Endothelial cell of umbilical vein (primary cell): Measurements from ENCODE around the gene PPFIA1. TPM values are rescaled to one million over a fixed set of nuclear protein-coding genes. Genes with fewer than 3 reads are reported as not detected.
"Not testable (repeated sequence)": the region's sequence is repeated elsewhere in the genome, so short reads cannot be mapped to it uniquely, and the experiment has no call there.

ENCODE experiments used
- BruUV-seq: library from RNA; stranded (reverse); fragments of 400-500 nt; replicated peaks from 2 replicates; lab custom pipeline; 2021; lab: Mats Ljungman, UMichigan
- CTCF ChIA-PET: fragments of 300-600, 350-600 bp; sonication (Branson Sonifier 250); formaldehyde crosslinking; loops from one replicate; lab custom pipeline; 2021; ENCODE audit warnings: antibody characterized with exemption, inconsistent platforms; lab: Charles Lee
- POLR2A ChIA-PET: fragments of 300-600, 350-600 bp; sonication (Branson Sonifier 250); formaldehyde crosslinking; loops from one replicate; lab custom pipeline; 2021; ENCODE audit warnings: antibody characterized with exemption, inconsistent platforms; lab: Charles Lee
- DNase-seq: peaks from one replicate; pipeline ENCODE4 v3.0.0-alpha.2; 2011; ENCODE audit warnings: low read depth, low spot score
- FAIRE-seq: peaks from 2 replicates; lab custom pipeline; 2011; peaks lifted over from hg19 to GRCh38; lab: Jason Lieb, UNC
- H2AFZ ChIP-seq: 2 replicates; pipeline ENCODE4 v1.6.0; 2012; ENCODE audit warnings: low read depth, low read length, control low read depth, inconsistent platforms
- H3K27ac ChIP-seq: 2 replicates; pipeline ENCODE4 v1.5.1; 2011; ENCODE audit warnings: low read depth, mild to moderate bottlenecking, control low read depth, low read length, moderate library complexity; ENCODE audit not compliant: insufficient read depth
- H3K27me3 ChIP-seq, 2 experiments: 2 replicates each; pipeline versions ENCODE4 v1.6.0 to v1.6.1; 2011; ENCODE audit warnings: low read length in 2 of 2, mixed read lengths in 1 of 2; ENCODE audit not compliant: control insufficient read depth in 2 of 2, insufficient read depth in 2 of 2
- H3K36me3 ChIP-seq, 2 experiments: 2 replicates in 1 of 2; 3 replicates in 1 of 2; pipeline ENCODE4 v1.5.1; 2011; ENCODE audit warnings: low read length in 2 of 2, mild to moderate bottlenecking in 1 of 2, moderate library complexity in 1 of 2; ENCODE audit not compliant: control insufficient read depth in 2 of 2, insufficient read depth in 2 of 2; ENCODE audit errors: extremely low read depth in 1 of 2
- H3K4me1 ChIP-seq: 3 replicates; pipeline ENCODE4 v1.5.1; 2011; ENCODE audit warnings: mild to moderate bottlenecking, low read length; ENCODE audit not compliant: control insufficient read depth, insufficient read depth; ENCODE audit errors: extremely low read depth
- H3K4me2 ChIP-seq: 2 replicates; pipeline ENCODE4 v1.6.1; 2011; ENCODE audit warnings: low read length, control low read depth, mixed read lengths; ENCODE audit not compliant: insufficient read depth
- H3K4me3 ChIP-seq, 3 experiments: fragments of 200-600 bp in 1 of 3; sonication (generic), shearing (Covaris generic) in 1 of 3; replicated peaks in 1 of 3; 2 replicates each; pipeline ENCODE4 v1.5.1; 2011 to 2016; ENCODE audit warnings: control low read depth in 3 of 3, low read length in 3 of 3, mild to moderate bottlenecking in 2 of 3, inconsistent platforms in 1 of 3, low read depth in 1 of 3, moderate library complexity in 1 of 3; ENCODE audit not compliant: insufficient read depth in 1 of 3
- H3K79me2 ChIP-seq: 2 replicates; pipeline ENCODE4 v1.6.0; 2012; ENCODE audit warnings: low read length, inconsistent platforms; ENCODE audit not compliant: control insufficient read depth, insufficient read depth
- H3K9ac ChIP-seq: replicated peaks from 2 replicates; pipeline ENCODE3; 2011; ENCODE audit warnings: low read length, control low read depth; ENCODE audit not compliant: insufficient read depth; ENCODE audit errors: extremely low read depth
- H3K9me1 ChIP-seq: replicated peaks from 3 replicates; pipeline ENCODE4 v1.6.0; 2011; ENCODE audit warnings: mild to moderate bottlenecking, low read length; ENCODE audit not compliant: control insufficient read depth, insufficient read depth; ENCODE audit errors: extremely low read depth
- H3K9me3 ChIP-seq: replicated peaks from 2 replicates; pipeline ENCODE4 v1.5.1; 2012; ENCODE audit warnings: low read length, inconsistent platforms; ENCODE audit not compliant: control insufficient read depth, insufficient read depth
- H4K20me1 ChIP-seq: replicated peaks from 2 replicates; pipeline ENCODE3; 2011; ENCODE audit warnings: mild to moderate bottlenecking, low read length; ENCODE audit not compliant: control insufficient read depth, insufficient read depth; ENCODE audit errors: extremely low read depth
- CTCF ChIP-seq, 2 donors: IDR thresholded peaks; 1 replicate in 1 of 2; 2 replicates in 1 of 2; pipeline ENCODE4 v1.5.1; 2011; ENCODE audit warnings: low read length in 2 of 2, mild to moderate bottlenecking in 2 of 2, moderate library complexity in 2 of 2, control low read depth in 1 of 2, inconsistent platforms in 1 of 2, low read depth in 1 of 2; ENCODE audit not compliant: insufficient read depth in 1 of 2; ENCODE audit errors: extremely low read depth in 1 of 2
- EZH2 ChIP-seq: IDR thresholded peaks from 2 replicates; pipeline ENCODE4 v1.6.1; 2012; ENCODE audit warnings: borderline replicate concordance, low read depth, mild to moderate bottlenecking, moderate library complexity, low read length, inconsistent platforms; ENCODE audit not compliant: severe bottlenecking
- FOS ChIP-seq: IDR thresholded peaks from 2 replicates; pipeline ENCODE4 v1.6.1; 2011; ENCODE audit warnings: mild to moderate bottlenecking, low read length, moderate library complexity, borderline replicate concordance; ENCODE audit not compliant: insufficient read depth
- GATA2 ChIP-seq: IDR thresholded peaks from 2 replicates; pipeline ENCODE4 v1.7.0; 2011; ENCODE audit warnings: low read depth, mild to moderate bottlenecking, moderate library complexity, mixed read lengths, low read length; ENCODE audit not compliant: insufficient read length, insufficient read depth
- JUN ChIP-seq: IDR thresholded peaks from 2 replicates; pipeline ENCODE4 v1.6.1; 2011; ENCODE audit warnings: borderline replicate concordance, low read depth; ENCODE audit not compliant: insufficient read length, insufficient read depth
- MAX ChIP-seq: IDR thresholded peaks from 2 replicates; pipeline ENCODE4 v1.6.1; 2011; ENCODE audit not compliant: insufficient read depth, insufficient read length
- MYC ChIP-seq: IDR thresholded peaks from one replicate; pipeline ENCODE4 v1.6.1; 2011; ENCODE audit warnings: mild to moderate bottlenecking, low read depth, low read length
- POLR2A ChIP-seq: IDR thresholded peaks from 2 replicates; pipeline ENCODE4 v1.6.1; 2012; ENCODE audit warnings: low read depth, mild to moderate bottlenecking, control low read depth, low read length
- POLR2AphosphoS5 ChIP-seq: IDR thresholded peaks from 2 replicates; pipeline ENCODE4 v1.6.1; 2012; ENCODE audit warnings: low read depth, mild to moderate bottlenecking, control low read depth, low read length, moderate library complexity; ENCODE audit not compliant: insufficient read depth
- dilution Hi-C: fragments of 300-500 bp; cut with MboI; formaldehyde crosslinking; loops from one replicate; pipeline ENCODE4 v1.15.0; 2019; ENCODE audit warnings: low sequenced_read_pairs; ENCODE audit not compliant: extremely low pct_ligation_motif_present
- intact Hi-C: fragments of 100-400 bp; cut with micrococcal nuclease; formaldehyde crosslinking; loops from one replicate; pipeline ENCODE4 v1.10.0; 2022
- polyA plus RNA-seq, 4 experiments: library from polyadenylated mRNA; depleted of rRNA in 3 of 4; stranded (reverse) in 3 of 4; unstranded in 1 of 4; fragments of >200 nt; gene quantifications; 2 replicates each; pipeline versions ENCODE4 v1.2.1 to v1.2.3, GENCODE V29; 2011 to 2012; ENCODE audit warnings: missing spikeins in 1 of 4
- total RNA-seq: library from RNA; stranded (reverse); gene quantifications from 2 replicates; pipeline ENCODE4 v1.2.3, GENCODE V29; 2021

Gene PPFIA1
- total and polyA plus RNA-seq, 2 donors (not counting 3 experiments of a cell fraction or from before 2014, with no cell fraction given), result 44.3 to 60.9 TPM

GRCh38 chr11:70255477-70256116 lies 14.9 kb upstream of the PPFIA1 start:
- intact Hi-C loops (no loop called here), dilution Hi-C loops (no loop called here)
- Histone ChIP-seq H3K4me1 (no peaks in the 10 kb centered on the region), H3K79me2 (no peaks in the 10 kb centered on the region), H3K9me3 (no peaks in the 10 kb centered on the region), H2AFZ (no peak overlapping the region), H3K9me1 (no peaks in the 10 kb centered on the region), H3K9ac (no peak overlapping the region), H3K27me3 (no peaks in the 10 kb centered on the region), H3K4me2 (no peak overlapping the region), H3K27ac (no peak overlapping the region), H4K20me1 (no peaks in the 10 kb centered on the region), H3K36me3 (no peaks in the 10 kb centered on the region), H3K4me3 (no peak overlapping the region)
- no TSS peak for BruUV-seq
- CTCF ChIA-PET, result interaction anchor here (1.2 kb wide), 1 partner anchor 12 kb away, joined by 3 read pairs; no protein-coding TSS in a partner anchor
- FAIRE-seq (no peak), DNase-seq (no peak)
- POLR2A ChIA-PET, result no interaction called here
- no peak for TF ChIP-seq POLR2A
- TF ChIP-seq EZH2, result no peak
- TF ChIP-seq GATA2, result no peak
- no peak for TF ChIP-seq POLR2AphosphoS5
- TF ChIP-seq MAX, result no peak
- no peak for TF ChIP-seq MYC
- no peak for TF ChIP-seq JUN
- no peak for TF ChIP-seq FOS
- no peak for TF ChIP-seq CTCF (IDR thresholded peaks at IDR 0.05; ENCODE audit: extremely low read depth in 1 of 2, insufficient read depth in 1 of 2, low read depth in 1 of 2, low read length in 2 of 2)

GRCh38 chr11:70259077-70259476 lies 11.4 kb upstream of the PPFIA1 start:
- H3K79me2 ChIP-seq, H3K9ac ChIP-seq, H3K9me3 ChIP-seq, H3K4me3 ChIP-seq, H2AFZ ChIP-seq, DNase-seq, H3K9me1 ChIP-seq, H3K27ac ChIP-seq, BruUV-seq, intact Hi-C loops, H3K4me2 ChIP-seq, H3K27me3 ChIP-seq, H4K20me1 ChIP-seq, H3K4me1 ChIP-seq, POLR2A ChIA-PET, FAIRE-seq, CTCF ChIA-PET, H3K36me3 ChIP-seq, dilution Hi-C loops: not testable (repeated sequence)
